Body of pancreas (tissue), 4 donors: ENCODE data around the gene ATG10. TPM values are rescaled to one million over a fixed set of nuclear protein-coding genes. Genes with fewer than 3 reads are reported as not detected.

ENCODE experiments used
- ATAC-seq: fragments of 150-250 bp; one replicate; pipeline ENCODE4 v1.9.1; 2016
- DNase-seq, 4 donors: peaks; one replicate each; pipeline ENCODE4 v3.0.0-alpha.2; 2019
- H3K27ac ChIP-seq, 4 donors: fragments of 200-600 bp; sonication (generic); 1 replicate in 3 of 4; 2 replicates in 1 of 4; pipeline versions ENCODE4 v1.5.1 to v1.6.1; 2016 to 2019; ENCODE audit warnings: mild to moderate bottlenecking in 1 of 4, mixed read lengths in 1 of 4, moderate library complexity in 1 of 4
- H3K27me3 ChIP-seq, 2 donors: fragments of 200-600 bp; sonication (generic); one replicate each; pipeline ENCODE4 v1.6.0; 2016; ENCODE audit warnings: mild to moderate bottlenecking in 1 of 2
- H3K36me3 ChIP-seq, 2 donors: fragments of 200-600 bp; sonication (generic); replicated peaks in 1 of 2; 2 replicates each; pipeline ENCODE4 v1.5.1; 2016; ENCODE audit warnings: low read depth in 2 of 2; ENCODE audit not compliant: insufficient read depth in 1 of 2
- H3K4me1 ChIP-seq: fragments of 200-600 bp; sonication (generic); one replicate; pipeline ENCODE4 v1.6.0; 2016
- H3K4me3 ChIP-seq, 2 donors: fragments of 200-600 bp; sonication (generic); 1 replicate in 1 of 2; 2 replicates in 1 of 2; pipeline ENCODE4 v1.5.1; 2016 to 2019
- H3K9me3 ChIP-seq, 3 donors: fragments of 200-600 bp; sonication (generic); 1 replicate in 2 of 3; 2 replicates in 1 of 3; pipeline ENCODE4 v1.5.1; 2016
- CTCF ChIP-seq, 7 experiments: fragments of 450-650 bp in 4 of 7; fragments of 200-600 bp in 3 of 7; sonication (generic) in 3 of 7; IDR thresholded peaks; one replicate each; pipeline ENCODE4 v1.5.1; 2016 to 2019; ENCODE audit warnings: antibody characterized with exemption in 7 of 7
- POLR2A ChIP-seq, 3 donors: fragments of 450-650 bp; IDR thresholded peaks; one replicate each; pipeline ENCODE4 v1.6.1; 2016; ENCODE audit warnings: antibody characterized with exemption in 3 of 3, mild to moderate bottlenecking in 2 of 3
- WGBS, 2 donors: methylation state at CpG; one replicate each; pipeline ENCODE4 v1.1.5; 2017; 5-methylcytosine and 5-hydroxymethylcytosine counted together
- intact Hi-C: fragments of 100-400 bp; cut with DNase I; formaldehyde crosslinking; loops from one replicate; pipeline ENCODE4 v1.15.1; 2023
- total RNA-seq, 2 donors: library from RNA; depleted of rRNA; stranded (reverse); fragments of >200 nt; gene quantifications; one replicate each; pipeline ENCODE4 v1.1.0, GENCODE V29; 2016

ATG10 gene
- total RNA-seq, 2 donors from 2014 or later, result 2.9 to 4.6 TPM

- TF ChIP-seq CTCF (IDR thresholded peaks at IDR 0.05), result no peak
- TF ChIP-seq POLR2A (IDR thresholded peaks at IDR 0.05), result no peak
- H3K9me3 ChIP-seq, result no peaks in the 10 kb centered on the region
- H3K4me3 ChIP-seq, result no peak overlapping the region
- 80 to 90% methylated on average over 2 of the region's 2 CpGs for WGBS, 2 donors
- no peaks in the 10 kb centered on the region for H3K4me1 ChIP-seq
- ATAC-seq (no peak), DNase-seq (no peak)
- intact Hi-C loops, result no loop called here
- H3K36me3 ChIP-seq, result no peaks in the 10 kb centered on the region
- no peaks in the 10 kb centered on the region for H3K27me3 ChIP-seq
- H3K27ac ChIP-seq, result no peak overlapping the region
Observed at GRCh38 chr5:82290005-82290404, 318.2 kb downstream of the ATG10 start.

GRCh38 chr5:82290908-82291307 is 319.1 kb downstream of the ATG10 start:
- 89 to 93% methylated on average over 6 of the region's 6 CpGs for WGBS, 2 donors
- ATAC-seq, result no peak
- H3K4me3 ChIP-seq, result no peak overlapping the region
- H3K9me3 ChIP-seq, result no peaks in the 10 kb centered on the region
- H3K36me3 ChIP-seq, result no peaks in the 10 kb centered on the region
- intact Hi-C loops, result no loop called here
- TF ChIP-seq CTCF (IDR thresholded peaks at IDR 0.05) (no peak), POLR2A (IDR thresholded peaks at IDR 0.05) (no peak)
- no peak overlapping the region for H3K27ac ChIP-seq
- no peaks in the 10 kb centered on the region for H3K4me1 ChIP-seq
- DNase-seq, result no peak
- H3K27me3 ChIP-seq, result no peaks in the 10 kb centered on the region

GRCh38 chr5:82291420-82291819 is 319.6 kb downstream of the ATG10 start:
- WGBS, 2 donors, result 64 to 74% methylated on average over 2 of the region's 2 CpGs
- ATAC-seq, result no peak
- intact Hi-C loops, result no loop called here

GRCh38 chr5:82295144-82295543 is 323.3 kb downstream of the ATG10 start:
- no peak for DNase-seq
- no peak overlapping the region for H3K27ac ChIP-seq
- ATAC-seq, result no peak
- no peaks in the 10 kb centered on the region for H3K36me3 ChIP-seq
- intact Hi-C loops, result no loop called here
- no peaks in the 10 kb centered on the region for H3K9me3 ChIP-seq
- no peak overlapping the region for H3K4me3 ChIP-seq
- TF ChIP-seq POLR2A (IDR thresholded peaks at IDR 0.05) (no peak), CTCF (IDR thresholded peaks at IDR 0.05) (no peak)
- H3K27me3 ChIP-seq, result no peaks in the 10 kb centered on the region
- no peaks in the 10 kb centered on the region for H3K4me1 ChIP-seq

More at GRCh38 chr5:82291420-82291819, 319.6 kb downstream of the ATG10 start:
- Histone ChIP-seq H3K4me3 (no peak overlapping the region), H3K36me3 (no peaks in the 10 kb centered on the region), H3K9me3 (no peaks in the 10 kb centered on the region), H3K27me3 (no peaks in the 10 kb centered on the region), H3K4me1 (no peaks in the 10 kb centered on the region), H3K27ac (no peak overlapping the region)
- no peak for DNase-seq
- TF ChIP-seq POLR2A (IDR thresholded peaks at IDR 0.05) (no peak), CTCF (IDR thresholded peaks at IDR 0.05) (no peak)

- ATAC-seq (no peak), DNase-seq (no peak)
- H3K9me3 ChIP-seq, result no peaks in the 10 kb centered on the region
- WGBS, 2 donors, result 78 to 83% methylated on average over 2 of the region's 2 CpGs
- H3K27ac ChIP-seq, result no peak overlapping the region
- no peaks in the 10 kb centered on the region for H3K4me1 ChIP-seq
- no peak overlapping the region for H3K4me3 ChIP-seq
- intact Hi-C loops, result no loop called here
- no peaks in the 10 kb centered on the region for H3K36me3 ChIP-seq
- H3K27me3 ChIP-seq, result no peaks in the 10 kb centered on the region
- TF ChIP-seq CTCF (IDR thresholded peaks at IDR 0.05), result no peak
- TF ChIP-seq POLR2A (IDR thresholded peaks at IDR 0.05), result no peak
Observed at GRCh38 chr5:82295959-82296531, 324.2 kb downstream of the ATG10 start.
